ENCODE measurements around the gene GPN3. TPM values are rescaled to one million over a fixed set of nuclear protein-coding genes. Genes with fewer than 3 reads are reported as not detected.

GPN3 gene
- total RNA-seq, result 17.0 and 20.9 TPM in 2 replicates

GRCh38 chr12:110468214-110469048, at the start of gene GPN3, which contains the start of gene FAM216A:
Gene GPN3 (minus strand): TSS chr12:110468257. CDS start chr12:110468203, 54 bp downstream.
Gene FAM216A (plus strand): TSS chr12:110468845. CDS start chr12:110468876, 31 bp downstream.

DNA sequence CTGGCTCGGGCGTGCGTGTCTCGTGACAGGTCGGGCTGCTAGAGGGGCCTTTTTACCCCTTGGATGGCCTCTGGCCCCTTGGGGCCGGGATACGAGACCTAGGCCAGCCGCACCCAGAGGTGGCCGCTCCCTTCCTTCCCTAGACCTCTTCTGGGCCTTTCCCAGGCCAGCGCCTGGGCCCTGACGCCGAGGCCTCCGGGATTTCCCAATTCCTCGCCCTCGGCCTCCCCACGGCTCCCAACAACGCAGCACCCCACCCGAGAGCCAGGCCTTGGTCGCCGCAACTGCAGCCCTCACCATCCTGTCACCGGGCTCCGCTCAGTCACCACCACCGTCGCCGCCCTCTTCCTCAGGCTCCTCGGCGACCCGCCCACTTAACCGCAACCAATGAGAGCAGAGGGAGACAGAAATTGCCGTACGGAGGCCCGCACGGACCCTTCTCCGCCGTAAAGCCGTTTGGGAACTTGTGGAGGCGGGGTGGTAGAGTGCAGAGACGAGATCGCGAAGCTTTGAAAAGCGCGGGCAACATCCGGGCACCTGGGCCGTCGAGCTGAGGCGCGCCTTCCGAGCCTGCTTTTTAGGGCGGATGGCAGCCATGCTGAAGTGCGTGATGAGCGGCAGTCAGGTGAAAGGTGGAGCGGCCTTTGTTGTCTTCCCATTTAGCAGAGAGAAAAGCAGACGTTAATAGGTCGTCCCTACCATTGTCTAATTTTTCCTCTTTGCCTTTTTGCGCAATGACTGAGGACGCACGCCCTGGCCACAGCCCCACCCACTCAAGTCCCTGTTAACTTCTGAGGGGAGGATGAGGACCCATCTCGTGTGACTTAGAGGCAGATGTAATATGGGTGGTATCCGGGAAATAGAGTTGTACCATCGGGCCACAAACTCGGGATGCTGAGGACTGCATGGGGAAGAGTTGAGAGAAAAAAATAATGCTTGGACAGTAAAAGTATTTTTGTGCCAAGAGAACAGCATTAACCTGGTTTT, 34.0 kb upstream of the GPN3 start, which contains the start of the genes RAD9B and VPS29:
Gene RAD9B, plus strand, starts transcription at position 580 of the 987 bp plus-strand sequence. Its CDS starts 7 bp downstream, at position 587.
Gene VPS29, minus strand, starts transcription at position 360 of the 987 bp plus-strand sequence. Its CDS starts 60 bp downstream, at position 300.

DNA sequence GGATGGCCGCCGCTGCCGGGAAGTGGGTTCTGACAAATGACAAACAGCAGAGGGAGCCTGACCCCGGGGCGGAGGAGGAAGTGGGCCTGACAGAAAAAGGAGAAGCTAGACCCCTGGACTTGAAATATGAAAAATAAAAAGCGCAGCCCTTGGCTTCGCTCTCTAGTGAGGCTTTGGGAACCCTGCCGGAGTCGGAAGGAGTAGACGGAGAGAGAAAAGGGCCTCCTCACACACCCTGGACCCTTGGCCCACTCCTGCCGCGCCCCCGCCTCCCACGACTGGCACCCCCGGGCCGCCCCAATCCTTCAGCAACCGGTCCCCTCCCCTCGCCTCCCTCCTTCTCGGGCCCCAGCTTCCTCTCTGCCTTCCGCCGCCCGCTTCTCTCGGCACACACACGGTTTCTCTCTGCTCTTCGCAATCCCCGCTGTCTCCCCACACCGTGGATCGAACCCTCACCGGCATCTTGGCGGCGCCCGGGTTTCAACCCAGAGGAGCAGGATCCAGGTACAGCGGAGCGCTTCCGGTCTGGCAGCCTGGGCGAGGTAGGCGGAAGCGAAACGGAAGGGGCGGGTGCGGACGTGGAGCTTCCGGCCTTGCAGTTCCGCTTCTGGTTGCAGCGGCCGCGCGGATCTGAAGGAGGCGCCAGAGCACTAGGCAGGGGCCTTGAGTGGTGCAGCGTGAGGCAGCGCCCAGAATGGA, 18.1 kb downstream of the GPN3 start, which contains the start of gene ARPC3:
Gene ARPC3, minus strand, starts transcription at position 539 of the 699 bp plus-strand sequence. Its CDS starts 77 bp downstream, at position 462.

GRCh38 chr12:110403146-110403975, 64.7 kb downstream of the GPN3 start, which contains the start of gene ANAPC7:
Gene ANAPC7 (minus strand): TSS chr12:110403708. CDS start chr12:110403627, 81 bp downstream.

Other genes starting within 250 kb of the GPN3 start
- gene ATP2A2, start 187.0 kb downstream of the GPN3 start, total RNA-seq, result 200 and 258 TPM in 2 replicates
- gene ANAPC7, start 64.5 kb downstream of the GPN3 start, total RNA-seq, result 40.9 and 53.2 TPM in 2 replicates
- 659 and 775 TPM in 2 replicates for gene ARPC3, start 17.9 kb downstream of the GPN3 start, total RNA-seq
- 6.7 and 12.1 TPM in 2 replicates for gene FAM216A, start 588 bp upstream of the GPN3 start, total RNA-seq
- gene VPS29, start 33.9 kb upstream of the GPN3 start, total RNA-seq, result 92.9 and 96.6 TPM in 2 replicates
- gene RAD9B, start 34.1 kb upstream of the GPN3 start, total RNA-seq, result 0.49 TPM in 1 of 2 replicates, not detected in the other
- 7.1 and 9.6 TPM in 2 replicates for gene PPTC7, start 115.1 kb upstream of the GPN3 start, total RNA-seq
- gene TCTN1, start 145.9 kb upstream of the GPN3 start, total RNA-seq, result 13.5 and 17.8 TPM in 2 replicates
- 0.78 and 1.3 TPM in 2 replicates for gene HVCN1, start 220.9 kb upstream of the GPN3 start, total RNA-seq